ENCODE results near the gene SLC8A3. TPM values are rescaled to one million over a fixed set of nuclear protein-coding genes. Genes with fewer than 3 reads are reported as not detected.

Gene SLC8A3
- total and polyA plus RNA-seq, 9 of the 15 experiments (the other 6 are each of a cell fraction or from before 2014, with no cell fraction given): not detected

DNA sequence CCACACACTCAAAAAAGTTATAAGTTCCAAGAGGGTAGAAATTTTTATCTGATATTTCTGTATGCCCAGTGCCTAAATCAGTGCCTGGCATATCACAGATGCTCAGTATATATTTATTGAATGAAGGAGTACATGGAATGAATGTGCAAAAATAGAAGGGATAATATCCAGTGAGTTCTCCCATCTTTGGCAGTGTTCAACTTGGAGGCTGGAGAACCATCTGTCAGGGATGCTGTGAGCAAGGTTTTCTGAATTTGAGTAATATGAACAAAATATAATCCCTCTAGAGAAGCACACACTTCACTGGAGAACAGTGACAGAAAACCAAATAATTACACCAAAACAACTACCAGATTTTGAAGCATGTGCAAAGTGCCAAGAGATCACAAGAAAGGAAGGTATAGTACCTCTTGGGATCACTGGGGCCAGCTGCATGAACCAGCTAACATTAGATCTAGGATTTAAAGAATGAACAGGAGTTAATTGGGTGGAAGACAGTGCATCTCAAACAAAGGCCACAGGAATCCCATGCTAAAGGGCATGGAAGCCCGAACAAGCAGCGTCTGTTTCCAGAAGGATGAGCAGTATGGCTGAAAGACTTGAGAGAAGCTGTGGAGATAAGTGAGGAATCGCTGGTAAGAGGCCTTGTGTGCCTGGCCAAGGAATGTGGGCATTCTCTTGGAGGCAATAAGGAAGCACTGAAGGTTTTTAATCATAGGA is 11.5 kb downstream of the SLC8A3 start (continued):
- TF ChIP-seq CHD7 (IDR thresholded peaks at IDR 0.05; ENCODE audit: low read depth, low read length) (no peak), ZNF212 (CRISPR knock-in tag; IDR thresholded peaks at IDR 0.05) (no peak), ZBTB1 (CRISPR knock-in tag; IDR thresholded peaks at IDR 0.05; ENCODE audit: borderline replicate concordance, low read depth) (no peak), ZNF41 (CRISPR knock-in tag; conservative IDR thresholded peaks at IDR 0.05) (no peak), JUND (IDR thresholded peaks at IDR 0.05; ENCODE audit: borderline replicate concordance, low read depth, low read length) (no peak), JUND (tag; IDR thresholded peaks at IDR 0.05; ENCODE audit: borderline replicate concordance, low read depth, low read length) (no peak)
- TF ChIP-seq, protein P1, sequence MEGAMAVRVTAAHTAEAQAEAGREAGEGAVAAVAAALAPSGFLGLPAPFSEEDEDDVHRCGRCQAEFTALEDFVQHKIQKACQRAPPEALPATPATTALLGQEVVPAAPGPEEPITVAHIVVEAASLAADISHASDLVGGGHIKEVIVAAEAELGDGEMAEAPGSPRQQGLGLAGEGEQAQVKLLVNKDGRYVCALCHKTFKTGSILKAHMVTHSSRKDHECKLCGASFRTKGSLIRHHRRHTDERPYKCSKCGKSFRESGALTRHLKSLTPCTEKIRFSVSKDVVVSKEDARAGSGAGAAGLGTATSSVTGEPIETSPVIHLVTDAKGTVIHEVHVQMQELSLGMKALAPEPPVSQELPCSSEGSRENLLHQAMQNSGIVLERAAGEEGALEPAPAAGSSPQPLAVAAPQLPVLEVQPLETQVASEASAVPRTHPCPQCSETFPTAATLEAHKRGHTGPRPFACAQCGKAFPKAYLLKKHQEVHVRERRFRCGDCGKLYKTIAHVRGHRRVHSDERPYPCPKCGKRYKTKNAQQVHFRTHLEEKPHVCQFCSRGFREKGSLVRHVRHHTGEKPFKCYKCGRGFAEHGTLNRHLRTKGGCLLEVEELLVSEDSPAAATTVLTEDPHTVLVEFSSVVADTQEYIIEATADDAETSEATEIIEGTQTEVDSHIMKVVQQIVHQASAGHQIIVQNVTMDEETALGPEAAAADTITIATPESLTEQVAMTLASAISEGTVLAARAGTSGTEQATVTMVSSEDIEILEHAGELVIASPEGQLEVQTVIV (CRISPR knock-in tag; IDR thresholded peaks at IDR 0.05; ENCODE audit: borderline replicate concordance): no peak
- TF ChIP-seq, protein P2, sequence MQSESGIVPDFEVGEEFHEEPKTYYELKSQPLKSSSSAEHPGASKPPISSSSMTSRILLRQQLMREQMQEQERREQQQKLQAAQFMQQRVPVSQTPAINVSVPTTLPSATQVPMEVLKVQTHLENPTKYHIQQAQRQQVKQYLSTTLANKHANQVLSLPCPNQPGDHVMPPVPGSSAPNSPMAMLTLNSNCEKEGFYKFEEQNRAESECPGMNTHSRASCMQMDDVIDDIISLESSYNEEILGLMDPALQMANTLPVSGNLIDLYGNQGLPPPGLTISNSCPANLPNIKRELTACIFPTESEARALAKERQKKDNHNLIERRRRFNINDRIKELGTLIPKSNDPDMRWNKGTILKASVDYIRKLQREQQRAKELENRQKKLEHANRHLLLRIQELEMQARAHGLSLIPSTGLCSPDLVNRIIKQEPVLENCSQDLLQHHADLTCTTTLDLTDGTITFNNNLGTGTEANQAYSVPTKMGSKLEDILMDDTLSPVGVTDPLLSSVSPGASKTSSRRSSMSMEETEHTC (IDR thresholded peaks at IDR 0.05): no peak
